GM18520 (cell line): ENCODE data around the gene VAV2.

Experiments
- ATAC-seq: cut with Tn5 transposase; IDR thresholded peaks from one replicate; pipeline ENCODE4 v1.9.1; 2021; ENCODE audit not compliant: unreplicated experiment

VAV2 gene

DNA sequence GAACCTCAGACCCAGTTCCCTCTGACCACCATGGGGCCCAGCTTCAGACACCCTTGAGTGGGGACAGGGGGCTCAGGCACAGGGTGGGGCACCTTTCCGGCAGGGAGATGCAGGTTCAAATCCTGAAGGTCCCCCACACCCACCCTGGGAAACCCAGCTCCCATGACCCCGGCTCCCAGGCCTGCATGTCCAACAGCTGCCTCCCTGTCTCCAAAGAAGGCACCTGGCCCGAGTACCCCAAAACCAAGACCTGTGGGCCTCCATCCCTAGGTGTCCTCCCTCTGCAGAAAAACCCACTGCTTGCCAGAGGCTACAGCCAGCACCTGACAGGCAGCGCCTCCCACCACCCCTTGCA is 38.5 kb downstream of the VAV2 start:
- no peak for ATAC-seq

DNA sequence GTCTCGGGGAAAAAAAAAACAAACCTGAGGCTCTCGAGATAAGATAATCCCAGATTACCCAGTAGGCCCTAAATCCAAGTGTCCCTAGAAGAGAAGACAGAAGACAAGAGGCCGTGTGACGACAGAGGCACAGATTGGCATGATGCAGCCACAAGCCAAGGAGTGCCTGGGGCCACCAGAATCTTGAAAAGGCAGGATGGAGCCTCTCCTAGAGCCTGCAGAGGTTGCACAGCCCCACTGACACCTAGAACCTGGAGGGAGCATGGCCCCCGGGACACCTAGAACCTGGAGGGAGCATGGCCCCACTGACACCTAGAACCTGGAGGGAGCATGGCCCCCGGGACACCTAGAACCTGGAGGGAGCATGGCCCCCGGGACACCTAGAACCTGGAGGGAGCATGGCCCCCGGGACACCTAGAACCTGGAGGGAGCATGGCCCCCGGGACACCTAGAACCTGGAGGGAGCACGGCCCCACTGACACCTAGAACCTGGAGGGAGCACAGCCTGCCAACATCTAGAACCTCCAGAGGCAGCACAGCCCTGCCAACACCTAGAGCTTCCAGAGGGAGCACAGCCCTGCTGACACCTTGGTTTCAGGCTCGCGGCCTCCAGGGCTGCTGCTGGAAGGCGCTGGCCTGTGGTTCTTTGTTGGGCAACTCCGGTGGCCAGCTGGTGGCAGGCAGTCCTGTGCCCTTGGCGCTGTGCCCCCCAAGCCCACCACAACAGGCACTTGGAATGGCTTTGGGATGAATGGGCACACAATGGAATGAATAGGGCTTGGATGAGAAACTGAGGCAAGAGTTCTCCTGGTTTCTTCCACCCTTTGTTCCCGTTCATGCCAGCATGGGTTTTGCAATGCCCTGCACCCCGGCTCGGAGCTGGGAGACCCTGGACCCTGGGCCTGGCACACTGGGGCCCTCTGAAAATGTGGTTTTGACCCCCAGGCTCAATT is 39.2 kb downstream of the VAV2 start:
- no peak for ATAC-seq

DNA sequence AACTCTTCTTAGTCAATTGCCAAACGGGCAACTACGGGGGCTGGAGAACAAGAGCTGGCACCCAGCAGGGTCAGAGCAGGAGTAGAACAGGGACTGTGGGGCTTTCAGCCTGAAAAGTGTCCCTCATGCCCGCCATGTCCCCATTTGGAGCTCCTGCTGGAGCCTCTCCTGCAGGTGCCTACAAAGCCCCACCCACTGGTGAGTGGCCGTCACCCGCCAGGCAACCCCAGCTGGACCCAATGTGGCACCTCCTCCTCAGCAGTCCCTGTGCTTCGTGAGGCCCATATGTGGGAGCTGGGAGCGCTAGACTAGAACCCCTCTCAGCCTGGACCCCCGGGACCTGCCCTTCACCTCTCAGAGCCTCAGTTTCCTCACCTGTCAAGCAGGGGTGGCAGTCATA is 40.9 kb downstream of the VAV2 start:
- no peak for ATAC-seq

DNA sequence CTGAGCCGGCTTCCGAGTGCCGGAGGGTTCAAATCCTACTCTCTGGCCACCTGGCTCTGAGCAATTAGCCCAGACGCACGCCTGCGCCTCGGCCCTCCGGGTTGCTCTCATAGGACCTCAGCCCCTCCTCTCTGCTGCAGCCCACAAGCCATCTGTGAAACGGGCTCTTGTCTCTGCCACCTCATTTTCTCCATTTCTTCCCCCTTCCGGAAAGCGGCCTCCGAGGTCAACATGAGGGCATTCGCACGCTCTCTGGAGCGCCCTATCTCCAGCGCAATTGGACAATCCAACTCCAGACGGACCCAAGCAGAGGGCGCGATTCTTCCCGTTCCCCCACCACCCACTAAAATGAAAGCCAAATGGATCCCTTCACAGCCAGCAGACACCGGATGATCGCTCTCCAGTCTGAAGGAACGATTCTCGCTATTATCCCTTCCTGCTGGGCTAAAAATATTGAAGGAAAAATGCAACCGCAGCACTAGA is 41.5 kb downstream of the VAV2 start:
- ATAC-seq, result no peak

DNA sequence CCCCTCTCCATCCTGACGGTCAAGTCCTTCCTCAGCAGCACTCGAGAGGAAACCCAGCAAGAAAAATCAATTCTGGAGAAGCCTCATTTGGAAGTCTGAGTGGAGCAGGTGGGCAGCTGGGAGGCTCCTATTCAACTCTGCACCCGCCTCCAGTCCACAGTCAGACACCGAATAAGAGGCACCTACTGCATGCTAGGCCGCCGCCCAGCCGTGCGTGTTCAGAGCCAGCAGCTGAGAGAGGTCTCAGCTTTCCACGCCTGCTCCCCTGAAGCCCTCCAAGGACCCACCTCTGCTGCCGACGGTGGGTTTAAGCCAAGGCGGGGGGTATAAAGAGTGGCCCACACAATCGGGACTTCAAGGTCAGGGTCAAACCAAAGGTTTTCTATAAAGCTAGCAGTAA is 41.9 kb downstream of the VAV2 start:
- no peak for ATAC-seq

DNA sequence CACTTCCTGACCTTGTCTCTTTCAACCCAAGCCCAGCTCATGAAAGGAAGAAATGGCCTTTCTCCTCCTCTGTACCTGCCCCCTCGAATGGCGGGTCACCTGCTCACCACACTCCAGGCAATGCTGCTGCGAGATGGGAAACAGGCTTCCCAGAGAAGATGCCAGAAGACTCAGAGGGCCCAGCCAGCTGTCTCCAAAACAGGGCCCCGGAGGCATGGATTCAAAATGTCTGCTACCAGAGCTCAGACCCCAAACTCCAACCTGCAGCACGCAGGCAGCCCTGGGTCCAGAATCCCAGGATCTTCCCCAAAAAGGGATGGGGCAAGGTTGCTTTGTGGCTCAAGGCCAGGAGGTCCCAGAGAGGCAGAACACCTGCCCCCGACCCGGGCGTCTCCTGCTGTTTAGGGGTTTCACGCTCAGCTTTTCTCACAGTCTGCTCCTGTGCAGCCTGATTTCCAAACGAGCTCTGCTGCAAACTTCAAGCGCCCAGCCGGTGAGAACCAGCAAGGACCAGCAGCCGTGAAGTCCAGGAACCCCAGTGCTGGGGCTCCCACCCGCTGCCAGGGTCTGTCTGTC is 42.5 kb downstream of the VAV2 start:
- ATAC-seq, result no peak

DNA sequence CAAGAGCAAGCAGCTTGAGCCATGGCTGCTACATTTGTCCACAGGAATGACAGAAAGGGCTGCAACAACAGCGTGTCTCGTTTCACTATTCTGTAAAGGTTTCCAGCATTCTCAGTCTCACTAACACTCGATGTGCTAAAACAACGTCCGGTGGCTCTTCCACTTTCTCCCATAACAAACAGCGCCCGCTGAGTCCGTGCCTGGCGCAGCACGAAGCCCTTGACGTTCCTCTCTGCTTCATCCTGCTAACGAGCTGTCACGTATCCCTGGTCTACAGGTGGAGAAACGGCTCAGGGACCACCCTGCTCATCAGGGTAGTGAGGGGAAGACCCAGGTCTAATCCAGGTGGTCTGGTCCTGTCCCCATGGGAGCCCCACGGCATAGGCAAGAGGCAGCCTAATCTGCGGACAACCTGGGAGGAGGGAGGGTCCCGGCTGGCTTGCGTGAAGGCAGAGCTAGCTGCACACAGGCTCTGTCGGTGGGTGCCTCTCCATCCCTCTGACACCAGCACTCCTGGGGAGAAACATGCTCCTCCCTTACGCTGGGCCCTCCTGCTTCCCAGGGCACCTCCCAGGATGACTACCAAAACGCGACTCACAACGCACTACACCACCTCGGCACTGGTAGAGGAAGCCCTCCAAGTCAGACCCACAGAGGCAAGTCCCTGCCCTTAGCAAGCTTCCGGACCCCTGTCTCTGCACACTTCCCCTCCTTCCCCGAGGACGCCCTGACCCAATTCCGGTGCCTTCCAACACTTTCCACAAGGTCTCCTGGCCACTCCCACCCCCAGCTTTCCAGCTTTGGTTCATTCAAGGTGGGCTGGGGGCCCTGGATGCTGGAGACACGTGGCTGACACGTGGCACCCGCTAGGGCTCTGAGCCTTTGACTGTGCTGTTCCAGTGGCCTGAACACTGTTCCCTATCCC is 43.3 kb downstream of the VAV2 start:
- ATAC-seq, result no peak

DNA sequence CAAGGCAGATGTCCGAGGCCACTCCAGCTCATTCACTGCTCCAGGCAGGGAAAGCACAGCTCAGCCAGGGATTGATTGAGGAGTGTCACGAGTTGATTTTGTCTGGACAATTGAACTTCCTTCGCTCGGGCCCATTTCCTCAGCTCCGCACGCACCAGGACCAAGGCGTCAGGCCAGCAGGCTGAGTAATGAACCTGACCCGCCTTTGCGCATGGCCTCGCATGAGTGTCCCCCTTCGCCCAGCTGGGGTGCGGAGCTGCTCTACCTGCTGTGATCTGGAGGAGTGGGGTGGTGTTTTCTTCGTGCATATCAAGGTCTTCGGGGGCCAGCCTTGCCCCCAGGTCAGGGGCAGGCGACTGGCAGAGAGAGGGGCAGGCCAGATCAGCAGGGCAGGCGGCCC is 44.0 kb downstream of the VAV2 start:
- no peak for ATAC-seq

DNA sequence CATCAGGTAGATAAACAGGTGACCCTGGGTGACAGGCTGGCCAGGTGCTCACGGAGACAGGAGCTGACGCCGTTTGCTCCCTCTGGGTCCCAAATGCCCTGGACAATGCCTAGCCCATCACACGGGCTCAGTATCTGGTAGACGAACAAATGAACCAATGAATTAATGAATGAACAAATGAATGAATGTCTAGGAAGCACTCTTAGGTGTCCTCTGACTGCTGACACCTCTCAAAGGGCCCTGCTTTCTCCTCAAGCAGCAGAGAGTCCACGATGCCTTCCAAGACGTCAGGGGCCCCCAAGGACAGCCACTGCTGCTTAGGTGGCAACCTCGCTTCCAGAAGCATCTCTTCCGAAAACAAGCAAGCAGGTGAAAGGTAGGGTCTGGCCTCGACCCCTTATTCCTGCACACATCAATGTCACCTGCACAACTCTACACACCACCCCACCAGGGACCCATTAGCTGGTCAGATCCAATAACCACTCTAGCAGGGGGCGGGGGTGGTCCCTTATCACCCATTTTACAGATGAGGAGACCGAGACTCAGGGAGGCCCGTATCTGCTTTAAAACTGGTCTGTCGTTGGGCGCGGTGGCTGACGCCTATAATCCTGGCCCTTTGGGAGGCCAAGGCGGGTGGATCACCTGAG is 45.2 kb downstream of the VAV2 start:
- no peak for ATAC-seq

DNA sequence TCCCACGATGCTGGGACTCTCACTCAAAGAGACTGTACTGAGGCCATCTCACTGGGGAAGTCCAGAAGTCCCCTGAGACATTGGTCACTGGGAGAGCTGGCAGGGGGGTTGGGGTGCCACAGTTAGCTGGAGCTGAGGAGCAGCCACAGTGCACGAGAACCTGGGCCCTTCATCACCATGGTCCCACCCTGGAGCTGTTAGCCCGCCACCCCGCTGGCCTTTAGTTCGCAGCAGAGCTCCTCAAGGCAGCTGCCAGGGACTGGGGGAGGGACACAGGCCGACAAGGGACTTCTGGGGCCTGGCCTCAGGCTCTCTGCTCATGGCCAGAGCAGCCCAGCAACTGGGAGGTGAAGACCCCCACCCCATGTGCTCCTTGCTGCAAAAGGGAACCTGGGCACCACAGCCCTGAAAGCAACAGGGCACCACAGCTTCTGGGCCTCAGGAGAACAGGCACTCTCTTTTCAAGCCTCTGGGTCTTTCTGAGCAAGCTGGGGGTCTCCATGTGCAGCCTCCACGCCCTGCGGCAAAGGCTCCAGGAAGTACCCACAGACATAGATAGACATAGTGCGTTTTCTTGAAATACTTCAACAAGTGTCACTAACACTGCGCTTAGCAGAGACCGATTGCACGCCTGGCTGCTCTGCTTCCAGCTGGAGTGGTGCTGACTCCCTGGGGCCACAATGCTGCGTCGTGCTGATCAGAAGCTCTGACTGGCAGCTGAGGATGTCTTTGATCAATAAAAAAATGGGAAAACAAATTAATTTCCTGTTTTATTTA is 46.0 kb downstream of the VAV2 start:
- no peak for ATAC-seq

DNA sequence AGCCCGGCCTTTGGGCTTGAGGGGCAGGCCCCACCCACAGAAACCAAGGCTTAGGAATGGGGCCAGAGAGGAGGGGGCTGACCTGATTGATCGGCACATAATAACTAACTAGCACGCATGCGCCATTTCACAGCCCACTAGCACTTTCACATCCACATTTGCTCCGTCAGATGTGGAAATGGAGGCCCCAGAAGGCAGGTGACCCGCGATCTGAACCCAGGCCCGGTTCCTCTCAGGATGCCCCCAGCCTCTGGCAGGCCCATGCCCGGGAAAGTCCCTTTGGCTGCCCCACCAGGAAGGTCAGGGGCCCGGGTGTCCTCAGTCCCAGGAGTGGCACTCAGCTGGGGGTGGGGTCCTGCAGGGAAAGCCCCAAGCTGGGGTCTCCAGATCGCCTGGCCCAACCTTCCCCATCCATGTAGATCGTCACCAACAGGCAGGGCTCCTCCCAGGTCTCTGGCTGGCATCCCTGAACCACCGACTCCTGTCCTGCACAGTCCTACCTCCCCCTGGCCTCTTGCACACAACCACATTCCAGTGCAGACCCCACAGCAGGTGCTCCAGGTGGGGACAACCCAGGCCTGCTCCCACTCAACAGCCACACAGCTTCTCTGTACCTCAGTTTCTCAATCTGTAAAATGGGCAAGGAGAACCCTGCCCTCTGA is 46.7 kb downstream of the VAV2 start:
- no peak for ATAC-seq

DNA sequence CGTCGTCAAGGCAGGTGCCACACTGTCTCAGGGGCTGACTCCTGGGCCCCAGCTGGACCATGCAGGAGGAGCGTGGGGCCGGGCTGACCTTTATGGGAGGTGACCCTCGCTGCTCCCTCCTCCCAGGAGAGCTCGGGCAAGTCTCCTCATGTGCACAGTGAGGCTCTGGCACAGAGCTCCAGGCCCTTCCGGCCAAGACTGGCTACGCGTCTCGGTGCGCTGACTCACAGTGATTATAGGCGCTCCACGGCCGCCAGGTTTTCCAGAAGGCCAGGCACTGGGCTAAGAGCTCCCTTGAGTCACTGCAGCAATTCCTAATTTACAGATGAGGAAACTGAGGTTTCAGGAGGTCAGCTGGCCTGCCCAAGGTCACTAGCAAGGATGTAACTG is 47.4 kb downstream of the VAV2 start:
- no peak for ATAC-seq

DNA sequence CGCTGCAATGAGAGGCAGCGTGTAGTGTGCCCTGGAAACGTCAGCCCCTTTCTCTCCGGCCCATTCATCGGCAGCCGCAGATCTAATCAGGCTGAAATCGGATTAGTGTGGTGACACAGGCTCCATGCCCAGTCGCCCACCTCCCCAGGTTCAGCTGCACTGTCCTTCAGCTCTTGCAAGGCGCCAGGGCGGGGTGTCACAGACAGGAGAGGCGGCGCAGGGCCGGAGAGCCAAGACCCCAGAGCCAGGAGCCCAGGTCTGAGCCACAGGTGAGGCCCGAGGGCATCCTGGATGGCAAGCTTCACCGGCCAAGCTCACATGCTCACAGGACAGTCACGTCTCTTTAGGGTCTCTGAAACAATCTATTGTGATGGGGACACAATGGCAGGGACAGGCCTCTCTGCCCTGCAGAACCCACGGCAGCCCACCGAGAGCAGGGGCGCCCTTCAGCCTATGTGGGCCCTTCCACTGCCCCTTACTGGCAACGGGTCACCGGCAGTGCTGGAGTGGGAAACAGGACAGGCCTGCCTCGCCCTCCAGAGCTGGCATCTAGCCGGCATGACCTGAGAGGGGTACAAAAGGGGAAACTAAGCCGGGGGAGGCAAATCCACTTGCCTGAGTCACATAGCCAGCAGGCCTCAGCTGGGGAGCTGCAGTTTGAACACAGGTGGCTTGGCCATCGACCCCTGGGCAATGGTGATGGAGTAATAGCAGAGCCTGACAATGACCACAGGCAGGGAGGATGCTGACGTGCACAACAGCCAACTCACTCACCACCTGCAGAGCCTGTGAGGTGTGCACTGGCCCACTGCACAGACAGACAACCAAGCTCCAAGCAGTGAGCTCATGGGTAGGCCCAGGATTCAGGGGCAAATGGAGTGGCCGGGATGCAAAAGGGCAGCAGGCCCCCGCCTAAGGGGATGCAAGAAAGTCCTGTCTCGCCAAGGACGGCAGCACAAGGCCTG is 48.1 kb downstream of the VAV2 start:
- no peak for ATAC-seq

DNA sequence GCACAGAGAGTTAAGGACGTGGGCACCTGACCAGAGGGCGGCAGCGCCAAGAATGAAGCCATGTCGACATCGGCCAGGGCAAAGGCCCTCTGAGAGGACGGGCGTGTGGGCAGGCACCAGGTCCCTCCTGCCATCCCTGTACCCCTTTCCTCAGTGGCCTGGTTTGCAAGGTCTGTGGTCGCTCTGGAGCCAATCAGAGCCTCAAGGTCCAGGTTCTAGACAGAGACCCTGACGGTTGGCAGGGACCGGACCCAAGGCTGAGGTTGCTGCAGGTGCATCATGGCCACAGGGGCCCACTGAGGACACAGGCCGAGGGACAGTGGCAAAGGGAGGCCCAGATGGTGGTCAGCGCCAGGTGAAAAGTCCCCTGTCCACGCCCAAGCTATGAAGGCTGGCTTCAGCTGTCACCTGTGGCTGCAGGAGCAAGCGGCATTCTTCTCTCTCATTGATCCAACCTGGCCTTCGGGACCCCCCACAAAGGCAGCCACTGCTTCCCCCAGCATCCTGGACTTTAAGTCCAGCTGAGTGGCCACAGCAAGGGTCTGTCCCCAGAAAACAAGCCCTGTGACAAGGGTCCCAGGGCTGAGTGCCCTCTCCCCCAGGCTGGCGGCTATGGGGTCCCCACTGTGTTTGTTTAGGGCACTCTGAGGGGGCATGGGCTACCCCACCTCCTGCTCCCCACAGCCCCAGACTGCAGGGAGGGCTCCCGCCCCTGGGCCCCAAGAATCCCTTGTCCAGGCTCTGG is 48.9 kb downstream of the VAV2 start:
- no peak for ATAC-seq

DNA sequence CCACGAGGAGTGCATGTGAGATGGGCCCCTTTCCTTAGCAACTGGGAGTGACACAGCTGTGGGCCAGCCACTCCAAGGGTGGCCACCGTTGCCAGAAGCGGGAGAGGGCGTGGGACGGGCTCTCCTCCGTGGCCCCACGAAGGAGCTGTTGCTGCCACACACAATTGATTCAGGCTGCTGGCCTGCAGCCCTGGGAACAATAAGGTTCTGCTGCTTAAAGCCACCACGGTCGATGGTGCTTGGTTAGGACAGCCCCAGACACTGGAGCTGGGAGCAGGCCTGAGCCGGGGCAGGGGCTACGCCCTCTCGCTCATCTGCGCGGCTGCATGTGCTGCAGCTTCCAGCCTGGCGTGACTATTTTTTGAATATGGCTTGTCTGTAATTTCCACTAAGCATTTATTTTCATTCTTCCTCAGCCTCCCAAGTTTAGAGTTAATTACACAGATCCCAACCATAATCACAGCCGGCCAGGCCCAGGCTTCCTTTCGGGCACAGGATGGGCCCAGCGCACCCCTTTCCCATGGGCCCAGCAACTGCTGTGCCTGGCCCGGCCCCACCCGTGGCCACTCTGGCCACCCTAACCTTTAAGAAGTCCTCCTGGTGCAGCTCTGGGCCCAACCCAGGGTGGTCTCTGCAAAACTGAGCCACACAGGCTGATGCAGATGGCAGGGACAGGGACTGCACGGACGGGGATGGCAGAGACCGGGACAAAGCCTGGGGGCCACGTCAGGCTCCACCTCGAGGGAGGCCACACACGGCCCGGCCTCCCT is 49.7 kb downstream of the VAV2 start:
- no peak for ATAC-seq

DNA sequence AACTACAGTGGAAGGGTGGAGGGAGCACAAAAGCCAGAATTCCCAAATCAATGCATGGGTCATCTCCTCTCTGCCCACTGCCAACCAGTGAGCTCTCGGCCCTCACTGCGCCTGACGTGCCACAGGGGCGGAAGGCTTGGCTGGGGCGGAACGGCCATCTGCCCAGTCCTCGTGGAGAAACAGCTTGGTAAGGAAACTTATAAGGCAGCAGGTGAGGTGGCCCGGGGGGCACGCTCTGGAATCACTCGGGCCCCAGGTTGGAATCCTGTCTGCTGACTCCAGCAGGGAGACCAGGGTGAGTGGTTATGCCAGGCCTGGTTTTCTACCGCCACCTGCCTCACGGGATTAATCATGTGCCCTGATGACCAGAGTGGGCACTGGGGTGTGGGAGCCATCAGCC is 52.3 kb downstream of the VAV2 start:
- no peak for ATAC-seq

DNA sequence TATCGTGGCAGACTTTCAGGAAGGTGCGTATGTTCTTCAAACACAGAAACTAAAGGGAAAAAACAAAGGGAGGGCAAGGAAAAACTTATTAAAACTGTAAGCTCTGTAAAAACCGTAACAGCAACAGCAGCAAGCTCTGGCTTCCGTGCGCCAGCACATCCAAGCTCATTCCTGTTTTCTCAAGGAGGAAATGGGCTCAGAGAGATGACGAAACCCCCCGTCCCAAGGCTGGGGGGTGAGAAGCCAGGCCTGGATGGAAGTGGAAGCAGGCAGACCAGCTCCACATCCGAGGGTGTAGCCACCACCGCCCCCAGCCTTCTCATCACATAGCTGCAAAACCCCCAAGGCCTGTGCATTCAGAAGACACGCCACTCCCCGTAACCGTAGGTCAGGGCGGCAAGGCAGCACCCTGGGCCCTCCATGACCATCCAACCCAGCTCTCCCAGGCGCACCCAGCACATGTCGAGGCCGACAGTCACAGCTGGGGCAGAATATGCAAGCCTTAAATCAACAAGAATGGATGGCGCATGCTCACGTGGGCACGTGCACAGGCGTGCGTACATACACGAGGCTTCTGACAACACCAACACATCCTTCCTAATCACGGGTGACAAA is 52.8 kb downstream of the VAV2 start:
- ATAC-seq, result no peak
